ENCODE measurements around the gene ELL2.

Gene ELL2

DNA sequence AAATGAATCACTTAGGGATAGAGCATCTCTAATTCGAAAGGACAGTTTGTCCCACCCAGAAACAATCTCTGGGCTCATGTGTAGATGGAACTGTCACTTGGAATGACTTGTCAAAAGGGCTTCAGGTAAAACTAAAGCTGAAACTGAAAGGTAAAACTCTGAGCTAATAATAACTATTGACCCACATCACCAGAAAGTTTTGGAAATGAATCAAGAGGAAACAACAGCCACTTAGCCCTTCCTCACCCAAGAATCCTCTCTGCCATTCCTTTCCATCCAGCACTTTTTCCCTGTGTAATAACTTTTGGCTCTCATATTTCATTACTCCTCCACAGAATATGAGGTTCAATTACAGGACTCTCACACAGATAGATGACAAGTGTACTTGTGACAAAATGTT is 125.1 kb downstream of the ELL2 start:
- peak overlapping the region in 8 of 10 experiments; percentile 51 to 73 (median 62); a peak in 14 of 20 replicates for H3K4me3 ChIP-seq
- H3K9me3 ChIP-seq (replicated peaks in 1 of 11): peaks cover 0 to 7% (median 0%) of the 10 kb centered on the region in 11 experiments; a peak in 2 of 22 replicates
- no peaks in the 10 kb centered on the region for H3K27me3 ChIP-seq
- H3K4me2 ChIP-seq: peak overlapping the region; percentile 88 to 99 (median 97)
- no peaks in the 10 kb centered on the region for H3K36me3 ChIP-seq
- peak overlapping the region; percentile 71 to 98 (median 96) for H3K27ac ChIP-seq
- TF ChIP-seq Cebpa-rat (IDR thresholded peaks at IDR 0.05): no peak
- H4K20me1 ChIP-seq: no peaks in the 10 kb centered on the region
- H3K9ac ChIP-seq: peak overlapping the region; percentile 80 to 94 (median 86); a peak in 19 of 22 replicates
- H3K4me1 ChIP-seq: peaks cover 32 to 89% (median 86%) of the 10 kb centered on the region in 10 experiments

DNA sequence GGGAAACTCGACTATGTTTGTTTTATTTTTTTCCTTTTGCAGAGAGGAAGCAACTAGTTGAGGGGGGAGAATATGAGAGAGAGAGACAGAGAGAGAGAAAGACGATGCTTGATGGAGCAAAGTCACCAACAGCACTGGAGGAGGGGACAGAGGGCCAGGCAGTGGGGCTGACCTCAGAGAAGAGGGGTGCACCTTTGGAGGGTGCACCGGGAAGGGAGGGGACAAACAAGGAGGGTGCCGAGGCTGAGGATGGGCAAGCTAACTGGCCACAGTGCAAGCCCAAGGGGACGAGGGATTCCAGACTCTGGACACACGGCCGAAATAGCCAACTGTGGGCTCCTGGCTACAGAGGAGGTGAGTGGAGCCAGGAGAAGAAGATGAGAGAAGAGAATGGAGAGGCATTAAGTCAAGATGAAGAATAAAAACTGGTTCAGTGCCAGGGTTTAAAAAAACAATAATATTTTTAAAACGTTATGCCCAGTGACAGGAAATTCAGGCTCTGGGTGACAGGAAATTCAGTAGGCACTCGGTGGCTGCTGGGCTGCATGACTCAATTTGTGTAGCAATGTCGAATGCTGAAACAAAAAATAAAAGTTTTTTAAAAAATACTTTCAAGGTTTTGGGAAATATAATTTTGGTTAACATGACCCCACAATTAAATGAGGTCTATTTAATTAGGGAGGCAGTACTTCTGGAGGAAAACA is 125.8 kb downstream of the ELL2 start:
- H3K4me2 ChIP-seq: peak overlapping the region; percentile 88 to 99 (median 97)

More for the DNA sequence above, 125.8 kb downstream of the ELL2 start:
- H4K20me1 ChIP-seq: no peaks in the 10 kb centered on the region
- TF ChIP-seq Cebpa-rat (IDR thresholded peaks at IDR 0.05): no peak
- H3K9ac ChIP-seq: peak overlapping the region; percentile 80 to 94 (median 86)
- H3K36me3 ChIP-seq: no peaks in the 10 kb centered on the region
- H3K4me3 ChIP-seq: peak overlapping the region; percentile 51 to 73 (median 59)
- H3K9me3 ChIP-seq (replicated peaks in 1 of 11): peaks cover 0 to 9% (median 0%) of the 10 kb centered on the region in 11 experiments; a peak in 3 of 22 replicates
- peak overlapping the region; percentile 71 to 98 (median 96) for H3K27ac ChIP-seq
- no peaks in the 10 kb centered on the region for H3K27me3 ChIP-seq
- peaks cover 32 to 86% (median 79%) of the 10 kb centered on the region in 10 experiments for H3K4me1 ChIP-seq
